GM19328 (cell line): ENCODE data around the gene BIRC6.
"Not testable (repeated sequence)": the region's sequence is repeated elsewhere in the genome, so short reads cannot be mapped to it uniquely, and the experiment has no call there.

Experiments used
- ATAC-seq: cut with Tn5 transposase; IDR thresholded peaks from one replicate; pipeline ENCODE4 v1.9.1; 2021; ENCODE audit warnings: mild to moderate bottlenecking, moderate library complexity; ENCODE audit not compliant: unreplicated experiment

BIRC6 gene

GRCh38 chr2:32446369-32446768 is 89.5 kb downstream of the BIRC6 start:
- no peak for ATAC-seq

GRCh38 chr2:32450851-32451250 is 94.0 kb downstream of the BIRC6 start:
- no peak for ATAC-seq

GRCh38 chr2:32452338-32453064 is 95.7 kb downstream of the BIRC6 start:
- ATAC-seq, result no peak

- ATAC-seq, result no peak
Observed at GRCh38 chr2:32453242-32454062, 96.6 kb downstream of the BIRC6 start.

GRCh38 chr2:32455816-32456215 is 99.0 kb downstream of the BIRC6 start:
- no peak for ATAC-seq

GRCh38 chr2:32456808-32457207 is 100.0 kb downstream of the BIRC6 start:
- ATAC-seq, result no peak

- ATAC-seq, result no peak
Observed at GRCh38 chr2:32457814-32458213, 101.0 kb downstream of the BIRC6 start.

GRCh38 chr2:32460861-32461260 is 104.0 kb downstream of the BIRC6 start:
- not testable (repeated sequence) for ATAC-seq

- ATAC-seq, result no peak
Observed at GRCh38 chr2:32463110-32463509, 106.3 kb downstream of the BIRC6 start.

GRCh38 chr2:32464431-32464830 is 107.6 kb downstream of the BIRC6 start:
- ATAC-seq, result no peak

- no peak for ATAC-seq
Observed at GRCh38 chr2:32472605-32473004, 115.8 kb downstream of the BIRC6 start.

GRCh38 chr2:32474381-32474780 is 117.6 kb downstream of the BIRC6 start:
- ATAC-seq, result no peak

- ATAC-seq, result no peak
Observed at GRCh38 chr2:32478889-32479620, 122.2 kb downstream of the BIRC6 start.

GRCh38 chr2:32479993-32480392 is 123.2 kb downstream of the BIRC6 start:
- ATAC-seq, result no peak

GRCh38 chr2:32482471-32482870 is 125.6 kb downstream of the BIRC6 start:
- no peak for ATAC-seq

GRCh38 chr2:32484937-32485336 is 128.1 kb downstream of the BIRC6 start:
- ATAC-seq, result no peak

GRCh38 chr2:32485399-32485798 is 128.6 kb downstream of the BIRC6 start:
- ATAC-seq, result no peak

- no peak for ATAC-seq
Observed at GRCh38 chr2:32489061-32489460, 132.2 kb downstream of the BIRC6 start.

GRCh38 chr2:32491346-32491745 is 134.5 kb downstream of the BIRC6 start:
- no peak for ATAC-seq

- no peak for ATAC-seq
Observed at GRCh38 chr2:32495139-32495538, 138.3 kb downstream of the BIRC6 start.

- no peak for ATAC-seq
Observed at GRCh38 chr2:32496662-32497061, 139.8 kb downstream of the BIRC6 start.

- ATAC-seq, result no peak
Observed at GRCh38 chr2:32498306-32498705, 141.5 kb downstream of the BIRC6 start.
